ENCODE measurements around the gene DGAT2L6.

Gene DGAT2L6

DNA sequence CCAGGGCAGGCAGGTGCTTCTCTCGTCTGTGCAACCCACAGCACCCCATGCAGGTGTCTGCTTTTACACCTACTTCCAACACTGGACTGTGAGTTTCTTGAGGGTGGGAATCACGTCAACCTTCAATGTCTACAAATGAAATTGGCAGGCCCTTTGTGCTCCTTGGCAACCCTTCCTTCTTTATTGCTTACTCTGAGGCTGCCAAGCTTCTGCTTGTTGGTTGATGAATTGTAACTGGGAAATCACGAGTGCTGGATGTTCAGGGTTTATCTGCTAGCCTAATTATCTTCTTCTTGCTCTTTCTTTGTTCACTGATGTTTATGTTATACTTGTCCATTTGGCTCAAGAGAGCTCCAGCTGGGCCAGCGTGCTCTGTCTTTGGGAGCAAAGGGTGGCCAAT lies 2.5 kb upstream of the DGAT2L6 start:
- Histone ChIP-seq H3F3A (ENCODE audit: insufficient read depth) (no peaks in the 10 kb centered on the region), H2AFZ (ENCODE audit: low read depth, low read length, severe bottlenecking) (no peak overlapping the region), H3K4me2 (ENCODE audit: low read depth, low read length, poor library complexity, severe bottlenecking) (no peak overlapping the region)

GRCh38 chrX:70175338-70175737 lies 1.9 kb upstream of the DGAT2L6 start:
- H3K4me3 ChIP-seq (ENCODE audit: insufficient read depth, low read length, poor library complexity, severe bottlenecking) = no peak overlapping the region
- H3K36me3 ChIP-seq (ENCODE audit: low read length) = no peaks in the 10 kb centered on the region
- no peaks in the 10 kb centered on the region for H3K27me3 ChIP-seq (ENCODE audit: low read length)
- no peaks in the 10 kb centered on the region for H3K9me3 ChIP-seq (ENCODE audit: insufficient read depth, low read length)
- H4K20me1 ChIP-seq (ENCODE audit: low read depth, low read length) = no peaks in the 10 kb centered on the region
- H3K9me2 ChIP-seq (replicated peaks; ENCODE audit: insufficient read depth, low read length) = no peaks in the 10 kb centered on the region
- H3F3A ChIP-seq (ENCODE audit: insufficient read depth) = no peaks in the 10 kb centered on the region
- H2AFZ ChIP-seq (ENCODE audit: low read depth, low read length, severe bottlenecking) = no peak overlapping the region
- TF ChIP-seq CTCF (IDR thresholded peaks at IDR 0.05; ENCODE audit: insufficient read depth, low read length, poor library complexity, severe bottlenecking) (no peak), EZH2phosphoT487 (conservative IDR thresholded peaks at IDR 0.05; ENCODE audit: low read length) (no peak)
- H3K9ac ChIP-seq (ENCODE audit: low read length) = no peak overlapping the region
- no peaks in the 10 kb centered on the region for H3K79me2 ChIP-seq (ENCODE audit: insufficient read depth, low read length)
- no peak overlapping the region for H3K27ac ChIP-seq (ENCODE audit: low read depth, low read length)
- H3K4me2 ChIP-seq (ENCODE audit: low read depth, low read length, poor library complexity, severe bottlenecking) = no peak overlapping the region

More for the DNA sequence above, 2.5 kb upstream of the DGAT2L6 start:
- H4K20me1 ChIP-seq (ENCODE audit: low read depth, low read length) = no peaks in the 10 kb centered on the region
- no peaks in the 10 kb centered on the region for H3K9me2 ChIP-seq (replicated peaks; ENCODE audit: insufficient read depth, low read length)
- no peak overlapping the region for H3K9ac ChIP-seq (ENCODE audit: low read length)
- H3K27me3 ChIP-seq (ENCODE audit: low read length) = no peaks in the 10 kb centered on the region
- H3K79me2 ChIP-seq (ENCODE audit: insufficient read depth, low read length) = no peaks in the 10 kb centered on the region
- H3K27ac ChIP-seq (ENCODE audit: low read depth, low read length) = no peak overlapping the region
- no peaks in the 10 kb centered on the region for H3K9me3 ChIP-seq (ENCODE audit: insufficient read depth, low read length)
- H3K4me3 ChIP-seq (ENCODE audit: insufficient read depth, low read length, poor library complexity, severe bottlenecking) = no peak overlapping the region
- no peaks in the 10 kb centered on the region for H3K36me3 ChIP-seq (ENCODE audit: low read length)
- no peak for TF ChIP-seq EZH2phosphoT487 (conservative IDR thresholded peaks at IDR 0.05; ENCODE audit: low read length)
- TF ChIP-seq CTCF (IDR thresholded peaks at IDR 0.05; ENCODE audit: insufficient read depth, low read length, poor library complexity, severe bottlenecking) = no peak

DNA sequence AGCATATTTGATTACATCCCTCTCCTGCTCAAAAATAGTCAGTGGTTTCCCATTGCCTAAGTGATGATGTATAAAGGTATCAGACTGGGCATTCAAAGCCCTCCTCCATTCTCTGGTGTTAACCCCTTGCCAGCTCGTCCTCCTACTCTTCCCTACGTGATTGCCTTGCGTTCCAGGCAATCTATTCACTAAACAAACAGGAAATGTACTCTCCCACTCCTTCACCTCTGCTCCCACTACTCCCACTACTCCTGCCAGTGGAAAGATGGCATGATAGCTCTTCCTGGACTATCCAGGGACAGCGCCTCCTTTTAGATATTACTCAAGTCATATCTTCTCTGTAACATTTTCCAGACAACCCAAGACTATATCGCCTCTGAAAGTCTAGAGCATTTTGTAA lies 5.8 kb downstream of the DGAT2L6 start:
- Histone ChIP-seq H3K27ac (ENCODE audit: low read depth, low read length) (no peak overlapping the region), H3K9me3 (ENCODE audit: insufficient read depth, low read length) (no peaks in the 10 kb centered on the region), H3K4me3 (ENCODE audit: insufficient read depth, low read length, poor library complexity, severe bottlenecking) (no peak overlapping the region), H3K36me3 (ENCODE audit: low read length) (no peaks in the 10 kb centered on the region), H3K9me2 (replicated peaks; ENCODE audit: insufficient read depth, low read length) (no peaks in the 10 kb centered on the region), H3F3A (ENCODE audit: insufficient read depth) (no peaks in the 10 kb centered on the region), H2AFZ (ENCODE audit: low read depth, low read length, severe bottlenecking) (no peak overlapping the region), H3K79me2 (ENCODE audit: insufficient read depth, low read length) (no peaks in the 10 kb centered on the region), H3K27me3 (ENCODE audit: low read length) (no peaks in the 10 kb centered on the region), H3K4me2 (ENCODE audit: low read depth, low read length, poor library complexity, severe bottlenecking) (no peak overlapping the region), H4K20me1 (ENCODE audit: low read depth, low read length) (no peaks in the 10 kb centered on the region), H3K9ac (ENCODE audit: low read length) (no peak overlapping the region)
- TF ChIP-seq EZH2phosphoT487 (conservative IDR thresholded peaks at IDR 0.05; ENCODE audit: low read length) = no peak
- no peak for TF ChIP-seq CTCF (IDR thresholded peaks at IDR 0.05; ENCODE audit: insufficient read depth, low read length, poor library complexity, severe bottlenecking)

All from SU-DHL-6 (cell line).